NCI-H2029 (cell line): ENCODE measurements around the gene SLC6A17.

Experiments used
- DNase-seq: peaks from one replicate; lab custom pipeline; 2025; lab: John Stamatoyannopoulos, UW

The SLC6A17 gene

DNA sequence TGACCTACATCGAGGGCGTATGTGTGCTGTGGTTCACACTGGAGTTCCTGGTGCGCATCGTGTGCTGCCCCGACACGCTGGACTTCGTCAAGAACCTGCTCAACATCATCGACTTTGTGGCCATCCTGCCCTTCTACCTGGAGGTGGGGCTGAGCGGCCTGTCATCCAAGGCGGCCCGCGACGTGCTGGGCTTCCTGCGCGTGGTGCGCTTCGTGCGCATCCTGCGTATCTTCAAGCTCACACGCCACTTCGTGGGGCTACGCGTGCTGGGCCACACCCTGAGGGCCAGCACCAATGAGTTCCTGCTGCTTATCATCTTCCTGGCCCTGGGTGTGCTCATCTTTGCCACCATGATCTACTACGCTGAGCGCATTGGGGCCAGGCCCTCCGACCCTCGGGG, 72.8 kb downstream of the SLC6A17 start:
- DNase-seq, result no peak

DNA sequence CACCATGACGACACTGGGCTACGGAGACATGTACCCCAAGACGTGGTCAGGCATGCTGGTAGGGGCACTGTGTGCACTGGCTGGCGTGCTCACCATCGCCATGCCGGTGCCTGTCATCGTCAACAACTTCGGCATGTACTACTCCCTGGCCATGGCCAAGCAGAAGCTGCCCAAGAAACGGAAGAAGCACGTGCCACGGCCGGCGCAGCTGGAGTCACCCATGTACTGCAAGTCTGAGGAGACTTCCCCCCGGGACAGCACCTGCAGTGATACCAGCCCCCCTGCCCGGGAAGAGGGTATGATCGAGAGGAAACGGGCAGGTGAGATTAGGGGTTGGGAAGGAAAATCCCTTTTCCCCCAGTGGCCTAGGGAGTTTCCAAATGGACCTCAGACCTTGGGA, 73.3 kb downstream of the SLC6A17 start:
- no peak for DNase-seq

DNA sequence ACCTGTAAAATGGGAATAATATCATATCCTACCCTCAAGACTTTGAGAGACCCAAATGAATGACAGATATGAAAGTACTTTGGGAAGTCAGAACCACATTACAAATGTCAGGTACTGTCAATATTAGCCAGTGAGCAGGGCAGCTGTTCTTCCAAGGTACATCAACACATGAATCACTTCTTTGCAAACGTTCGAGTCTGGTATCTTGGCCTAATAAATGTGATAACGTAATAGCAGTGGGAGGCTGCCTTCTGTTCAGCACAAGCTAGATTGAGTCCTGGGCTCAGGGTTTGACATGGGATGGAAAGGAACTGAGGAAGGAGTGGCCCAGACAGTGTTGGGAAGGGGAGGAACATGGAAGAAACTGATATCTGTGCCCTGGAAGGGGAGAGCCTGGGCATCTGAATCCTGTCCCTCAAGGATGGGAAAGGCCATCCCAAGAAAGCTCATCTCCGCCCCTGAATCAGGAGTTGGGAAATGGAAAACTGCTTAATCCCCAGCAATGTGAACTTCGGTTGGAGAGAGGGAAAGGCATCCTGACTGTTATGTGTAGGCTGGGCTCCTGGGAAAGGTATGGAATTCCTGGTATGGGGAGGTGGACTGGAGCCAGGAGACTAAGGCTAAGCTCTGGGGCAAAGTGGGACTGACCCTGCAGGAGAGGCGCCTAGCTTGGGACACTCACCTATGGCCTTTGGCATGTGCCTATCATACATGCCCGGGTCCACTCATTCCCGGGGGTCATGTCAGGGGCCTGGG, 74.1 kb downstream of the SLC6A17 start:
- no peak for DNase-seq

DNA sequence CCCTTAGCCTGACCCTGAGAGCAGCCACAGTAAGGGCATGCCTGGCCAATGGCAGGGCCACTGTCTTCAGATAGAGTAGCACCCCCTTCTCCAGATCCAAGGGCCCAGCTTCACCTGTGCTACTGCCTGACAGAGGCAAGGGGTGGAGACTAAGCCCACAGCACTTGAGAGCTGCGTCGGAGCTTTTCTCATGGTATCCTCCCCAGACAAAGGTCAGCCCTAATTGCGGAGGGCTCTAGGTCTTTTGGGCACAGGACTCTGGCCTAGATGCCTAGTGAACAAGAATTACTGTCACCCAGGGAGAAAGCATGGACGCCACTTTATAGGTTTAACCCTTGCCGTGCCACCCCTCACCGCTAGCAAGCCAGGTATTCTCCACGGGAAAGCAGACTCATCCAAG, 74.9 kb downstream of the SLC6A17 start:
- no peak for DNase-seq

DNA sequence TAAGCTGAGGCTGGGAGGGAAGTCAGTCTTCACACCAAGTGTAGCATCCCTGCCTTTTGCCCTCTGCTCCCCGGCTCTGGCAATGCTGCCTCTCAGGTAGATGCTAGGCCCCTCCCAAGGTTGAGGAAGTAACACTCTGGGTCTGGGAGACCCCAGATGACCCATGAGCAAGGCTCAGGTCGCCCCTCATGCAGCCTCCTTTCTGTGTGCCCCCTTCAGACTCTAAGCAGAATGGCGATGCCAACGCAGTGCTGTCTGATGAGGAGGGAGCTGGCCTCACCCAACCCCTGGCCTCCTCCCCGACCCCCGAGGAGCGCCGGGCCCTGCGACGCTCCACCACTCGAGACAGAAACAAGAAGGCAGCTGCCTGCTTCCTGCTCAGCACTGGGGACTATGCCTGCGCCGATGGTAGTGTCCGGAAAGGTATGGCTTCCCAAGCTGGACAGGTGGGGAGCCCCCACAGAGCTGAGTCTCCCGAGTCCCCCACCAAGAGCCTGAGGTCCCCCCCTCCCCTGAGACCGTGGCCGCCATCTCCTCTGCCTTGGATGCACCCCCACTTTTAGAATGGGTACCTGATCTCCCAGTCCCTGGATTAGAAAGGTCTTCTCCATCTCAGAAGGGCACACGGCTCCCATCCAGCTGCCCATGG, 75.6 kb downstream of the SLC6A17 start:
- no peak for DNase-seq

DNA sequence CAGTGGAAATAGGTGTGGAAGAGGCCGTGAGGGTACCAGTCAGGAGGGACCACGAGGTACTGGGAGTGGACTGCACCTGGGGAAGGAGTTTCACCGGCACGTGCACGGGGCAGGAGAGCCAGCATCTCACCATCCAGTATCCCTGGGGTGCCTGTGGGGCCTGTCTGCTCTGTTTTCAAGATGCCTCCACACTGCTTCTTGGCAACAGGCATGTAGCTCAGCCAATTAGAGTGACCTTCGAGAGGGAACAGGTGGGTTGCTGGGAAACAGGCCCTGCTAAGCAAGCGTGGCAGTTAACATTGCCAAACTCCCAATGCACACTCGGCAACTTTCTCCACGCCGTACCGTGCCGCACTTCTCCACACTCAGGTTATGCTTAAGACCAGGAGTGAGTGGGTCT, 77.5 kb downstream of the SLC6A17 start:
- DNase-seq, result no peak

DNA sequence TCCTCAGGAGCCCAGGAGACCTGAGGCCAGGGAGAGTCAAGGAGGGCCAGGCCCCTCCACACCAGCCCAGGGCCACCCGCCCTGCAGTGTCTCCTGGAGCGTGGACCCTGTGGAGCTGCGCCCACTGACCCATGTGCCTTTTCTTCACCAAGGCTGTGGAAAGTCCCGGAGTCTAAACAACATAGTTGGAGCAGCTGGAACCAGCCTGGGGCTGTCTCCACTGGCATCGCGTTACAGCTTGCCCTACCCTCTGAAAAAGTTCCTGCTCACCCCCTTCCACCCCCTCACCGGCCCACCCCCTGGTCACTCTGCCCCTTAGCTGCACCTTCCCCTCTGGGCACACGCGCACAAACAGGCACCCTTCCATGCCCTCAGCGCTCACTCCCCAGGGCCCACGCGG, 78.1 kb downstream of the SLC6A17 start:
- DNase-seq, result no peak

DNA sequence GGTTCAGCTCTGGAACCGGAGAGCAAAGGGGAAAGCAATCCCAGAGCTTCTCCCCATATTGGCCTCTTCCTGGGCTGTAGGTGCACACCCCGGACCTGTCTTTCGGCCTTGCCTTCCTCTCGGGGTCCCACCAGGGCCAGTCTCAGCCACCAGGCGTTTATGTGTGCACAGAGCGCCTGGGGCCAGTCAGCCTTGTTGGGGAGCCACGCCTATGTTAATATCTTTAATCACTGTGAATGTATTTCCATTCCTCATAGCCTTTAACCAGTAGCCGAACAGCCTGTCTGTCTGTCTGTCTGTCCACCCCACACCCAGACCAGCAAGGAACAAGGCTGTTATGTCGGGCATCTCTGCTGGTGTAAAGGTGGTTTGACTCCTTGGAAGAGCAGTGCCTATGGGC, 78.6 kb downstream of the SLC6A17 start:
- no peak for DNase-seq

DNA sequence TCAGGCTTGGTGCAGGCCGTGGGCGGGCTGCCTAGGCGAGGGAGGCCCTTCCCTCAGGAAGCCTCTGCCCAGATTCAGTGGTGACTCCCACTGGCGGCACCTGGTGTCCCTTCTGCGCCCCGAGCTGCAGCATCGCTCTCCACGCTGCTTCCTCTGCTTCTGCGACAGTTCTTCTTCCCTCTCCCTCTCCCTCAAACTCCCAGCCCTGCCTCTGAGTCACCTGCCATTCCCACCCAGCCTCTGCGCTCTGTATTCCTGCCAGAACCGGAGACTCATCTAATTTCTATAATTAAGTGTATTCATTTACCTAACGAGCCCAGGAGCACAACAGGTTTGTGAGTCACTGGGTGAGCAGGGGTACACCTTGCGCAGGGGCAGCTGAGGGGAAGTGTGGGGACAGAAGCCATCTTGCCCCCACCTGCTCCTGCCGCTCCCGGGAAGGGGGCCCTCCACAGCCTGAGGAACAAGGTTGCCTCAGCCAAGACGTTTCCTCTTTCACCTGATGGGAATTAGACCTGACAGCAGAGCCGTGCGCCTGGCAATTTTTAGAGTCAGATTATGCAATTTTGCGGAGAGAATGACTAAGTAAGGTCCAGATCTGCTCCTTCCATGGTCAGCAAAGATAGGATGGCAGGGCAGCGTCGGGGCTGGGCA, 79.2 kb downstream of the SLC6A17 start:
- no peak for DNase-seq

DNA sequence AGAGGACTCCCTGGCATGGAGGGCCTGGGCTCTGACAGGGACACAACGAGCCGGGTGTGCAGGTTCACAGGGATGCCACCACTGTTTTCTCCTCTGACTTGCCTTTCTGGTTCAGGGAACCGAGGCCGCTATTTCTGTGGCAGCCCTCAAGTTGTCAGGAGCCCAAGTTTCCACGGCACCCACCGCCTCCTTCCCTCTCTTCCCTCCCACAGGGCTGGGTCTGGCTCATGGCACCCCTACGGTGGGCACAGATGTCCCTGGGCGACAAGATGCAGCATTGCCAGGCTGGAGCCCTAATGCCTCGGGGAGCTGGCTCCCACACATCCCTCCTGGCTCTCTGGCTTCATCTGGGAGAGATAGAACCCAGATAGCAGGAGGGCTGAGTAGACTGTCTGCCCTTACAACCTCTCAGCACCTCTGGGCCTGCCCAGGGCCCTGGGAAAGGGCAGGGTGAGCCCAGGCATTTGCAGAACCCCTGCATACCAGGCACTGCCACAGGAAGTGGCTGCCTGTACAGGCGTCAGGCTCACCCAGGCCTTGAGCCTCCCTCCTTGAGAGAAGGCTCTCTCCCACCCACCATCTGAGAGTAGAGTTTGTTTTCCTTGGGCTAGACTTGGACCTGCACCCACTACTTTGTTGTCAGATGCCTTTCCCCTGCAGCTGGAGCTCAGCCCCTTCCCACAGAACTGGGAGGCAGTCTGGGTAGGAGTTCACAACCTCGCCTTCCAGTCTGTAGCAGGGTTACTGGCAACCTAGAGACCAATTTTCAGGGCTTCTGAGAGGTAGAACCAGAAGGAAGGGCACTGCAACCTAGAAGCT, 80.3 kb downstream of the SLC6A17 start:
- no peak for DNase-seq

DNA sequence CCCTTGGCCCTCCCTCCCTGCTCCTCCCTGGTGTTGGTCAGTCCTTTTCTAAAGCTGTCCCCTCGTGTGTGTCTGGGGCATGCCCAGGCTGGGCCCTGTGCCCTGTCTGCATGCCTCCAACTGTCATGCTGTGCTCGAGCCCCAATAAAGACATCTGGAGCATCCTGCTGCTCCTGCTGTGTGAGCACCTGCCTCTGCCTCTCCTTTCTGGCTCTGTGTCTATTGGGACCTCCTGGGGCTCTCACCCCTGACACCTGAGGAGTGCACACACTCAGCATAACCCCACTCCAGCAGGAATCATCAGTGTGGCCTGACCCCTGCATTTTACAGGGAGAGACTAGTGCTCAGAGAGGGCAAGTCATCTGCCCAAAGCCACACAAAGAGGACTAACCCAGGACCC, 83.6 kb downstream of the SLC6A17 start:
- DNase-seq, result no peak

DNA sequence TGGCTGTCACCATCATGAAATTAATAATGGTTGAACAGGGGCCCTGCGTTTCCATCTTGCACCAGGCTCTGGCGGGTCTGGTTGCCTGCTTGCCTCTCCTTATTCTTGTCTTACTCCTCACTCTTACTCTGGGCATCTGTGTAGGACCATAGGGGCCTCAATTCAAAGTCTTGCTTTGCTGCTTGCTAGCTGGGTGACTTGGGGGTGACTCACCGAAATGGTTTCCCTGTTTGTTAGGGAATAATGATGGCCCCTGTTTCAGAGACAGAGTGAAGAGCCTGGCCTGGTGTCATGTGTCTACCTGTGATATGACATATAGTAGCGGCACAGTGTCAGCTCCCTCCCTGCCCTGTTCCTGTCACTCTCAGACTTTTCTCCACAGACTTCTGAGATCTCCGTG, 84.4 kb downstream of the SLC6A17 start:
- DNase-seq, result no peak

DNA sequence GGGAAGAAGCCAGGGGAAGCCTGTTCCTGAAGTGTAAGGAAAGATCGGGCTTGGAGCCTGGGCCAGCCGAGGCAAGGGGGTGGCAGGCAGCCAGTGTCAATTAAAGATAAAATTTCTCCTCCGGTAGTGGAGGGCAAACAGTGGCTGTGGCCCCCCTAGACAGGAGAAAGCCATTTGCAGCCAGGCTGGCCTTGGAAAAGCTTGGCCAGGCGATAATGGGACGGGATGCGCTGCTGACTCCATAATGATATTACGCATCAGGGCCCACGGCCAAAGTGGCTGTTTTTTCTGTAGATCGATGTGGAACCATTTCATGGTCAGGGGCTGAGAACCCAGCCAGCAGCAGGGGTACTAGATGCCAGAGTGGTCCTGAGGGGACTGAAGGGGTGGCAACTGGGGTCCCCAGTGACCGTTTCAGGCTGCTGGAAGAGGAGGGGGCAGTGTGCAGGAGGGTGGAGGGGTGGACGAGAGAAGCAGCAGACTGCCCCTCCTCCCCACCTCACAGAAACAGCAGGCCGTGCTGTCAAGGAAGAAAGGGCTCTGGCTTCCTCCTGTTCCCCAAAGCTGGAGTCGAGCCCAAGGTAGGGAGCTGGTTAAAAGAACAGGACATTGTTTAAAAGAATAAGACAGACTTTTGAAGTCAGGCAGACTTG, 85.0 kb downstream of the SLC6A17 start:
- DNase-seq, result peak; percentile 54

DNA sequence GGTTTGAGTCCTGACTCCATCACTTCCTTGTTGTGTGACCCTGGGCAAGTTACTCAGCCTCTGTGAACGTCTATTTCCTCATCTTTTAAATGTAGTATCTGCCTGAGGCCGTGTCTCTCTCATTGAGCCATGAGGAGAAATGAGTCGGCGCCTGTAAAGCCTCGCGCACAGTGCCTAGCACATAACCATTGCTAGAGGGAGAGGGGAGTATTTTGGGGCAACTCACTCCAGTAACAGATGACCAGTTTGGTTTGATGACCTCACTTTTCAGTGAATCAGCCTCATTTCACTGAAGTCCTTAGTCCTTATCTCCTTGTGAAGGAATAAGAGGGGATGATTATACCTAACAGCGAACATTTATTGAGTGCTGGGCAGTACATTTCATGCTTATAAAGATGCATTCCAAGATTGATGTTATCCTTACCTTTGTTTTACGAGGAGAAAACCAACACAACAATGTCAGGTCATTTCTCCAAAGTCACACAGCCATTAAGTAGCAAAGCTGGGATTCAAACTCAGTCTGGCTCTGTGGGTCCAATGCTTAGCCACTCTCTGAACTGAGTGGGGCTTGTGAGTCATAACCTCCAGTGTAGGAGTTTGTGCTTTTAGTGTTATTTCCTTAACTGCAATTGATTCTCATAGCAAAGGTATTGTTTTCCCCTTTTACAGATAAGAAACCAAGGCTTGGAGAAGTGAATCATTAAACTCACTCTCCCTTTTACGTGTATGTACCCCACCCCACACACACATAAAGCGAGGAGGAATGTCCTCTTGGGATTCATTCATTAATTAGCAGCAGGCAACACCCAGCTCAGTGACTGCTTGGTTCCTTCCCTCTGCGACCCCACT, 85.8 kb downstream of the SLC6A17 start:
- DNase-seq, result peak; percentile 54

DNA sequence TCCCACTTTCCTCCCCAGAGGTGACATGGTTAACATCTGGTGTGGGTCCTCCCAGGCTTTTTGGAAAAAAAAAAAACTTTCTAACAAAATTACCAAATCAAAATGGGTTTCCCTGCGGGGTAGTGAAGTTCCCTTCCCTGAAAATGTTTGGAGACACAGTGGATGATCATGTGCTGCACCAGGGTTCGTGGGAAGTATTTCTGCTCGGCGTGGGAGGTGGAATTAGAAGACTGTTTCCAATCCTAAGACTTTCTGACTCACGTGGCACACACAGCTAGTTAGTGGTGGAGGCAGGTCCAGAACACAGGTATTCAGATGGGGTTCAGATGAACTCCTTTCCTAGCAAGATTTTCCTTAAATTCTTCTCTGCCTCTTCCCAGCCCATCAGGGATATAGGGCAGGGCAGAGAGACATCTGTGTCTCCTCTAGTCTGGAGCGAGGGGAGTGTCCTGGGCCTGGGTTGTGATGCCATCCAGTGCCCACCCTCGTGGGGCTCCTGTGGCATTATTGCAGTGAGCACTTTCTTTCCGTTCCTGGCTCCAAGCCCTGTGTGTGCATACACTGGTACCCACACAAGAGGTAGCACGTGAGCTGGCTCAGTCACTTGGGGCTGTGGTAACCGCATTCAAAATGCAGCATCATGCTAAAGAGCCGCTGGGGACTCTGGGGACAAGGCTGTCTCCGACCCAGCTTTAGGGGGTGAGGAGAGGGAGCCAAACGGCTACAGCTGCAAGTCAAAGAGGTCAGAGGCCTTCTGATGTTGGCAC, 87.3 kb downstream of the SLC6A17 start:
- peak; percentile 43 for DNase-seq

DNA sequence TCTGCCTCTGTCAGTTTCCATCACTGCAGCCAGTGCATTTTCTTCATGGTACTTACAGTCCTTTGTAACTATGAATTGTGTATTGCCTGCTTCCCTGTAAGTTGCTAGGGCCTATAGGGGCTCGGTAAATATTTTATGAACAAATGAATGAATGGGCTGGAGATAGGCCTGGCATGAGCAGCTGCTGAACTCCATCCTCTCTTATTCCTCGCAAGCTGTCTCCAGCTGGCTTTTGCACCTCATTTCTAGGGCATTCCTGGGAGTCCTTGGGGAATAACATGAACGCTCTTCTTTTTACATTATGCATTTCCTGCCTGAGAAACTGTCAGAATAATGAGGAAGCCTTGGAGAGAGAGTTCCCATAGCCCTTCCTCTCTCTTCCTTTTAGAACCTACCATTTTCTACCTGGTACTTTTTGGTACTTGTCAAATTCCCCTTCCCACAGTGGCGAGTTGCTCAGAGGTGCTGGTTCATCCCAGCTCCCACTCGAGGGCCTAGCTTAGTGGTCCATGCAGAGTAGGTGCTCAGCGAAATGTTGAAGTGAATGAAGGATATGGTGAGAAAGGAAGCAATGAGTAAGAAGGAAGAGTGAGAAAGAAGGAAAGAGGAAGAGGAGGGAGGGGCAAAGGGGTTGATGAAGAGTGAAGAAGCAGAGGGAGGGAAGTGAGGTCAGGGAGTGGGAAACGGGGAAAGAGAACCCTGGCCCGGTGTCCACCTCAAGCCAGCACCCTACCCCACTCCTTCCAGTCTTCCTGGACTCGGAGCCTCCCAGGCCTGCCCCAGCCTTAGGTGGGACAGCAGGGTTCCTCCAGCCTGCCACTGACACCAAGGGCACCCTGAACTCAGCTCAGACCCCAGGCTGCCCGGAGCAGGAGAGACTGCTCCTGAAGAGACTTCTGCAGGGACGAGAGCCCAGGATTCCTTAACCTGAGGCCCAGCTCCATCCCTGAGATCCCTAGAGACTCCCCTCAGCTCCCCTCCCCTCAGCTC, 89.4 kb downstream of the SLC6A17 start:
- no peak for DNase-seq

DNA sequence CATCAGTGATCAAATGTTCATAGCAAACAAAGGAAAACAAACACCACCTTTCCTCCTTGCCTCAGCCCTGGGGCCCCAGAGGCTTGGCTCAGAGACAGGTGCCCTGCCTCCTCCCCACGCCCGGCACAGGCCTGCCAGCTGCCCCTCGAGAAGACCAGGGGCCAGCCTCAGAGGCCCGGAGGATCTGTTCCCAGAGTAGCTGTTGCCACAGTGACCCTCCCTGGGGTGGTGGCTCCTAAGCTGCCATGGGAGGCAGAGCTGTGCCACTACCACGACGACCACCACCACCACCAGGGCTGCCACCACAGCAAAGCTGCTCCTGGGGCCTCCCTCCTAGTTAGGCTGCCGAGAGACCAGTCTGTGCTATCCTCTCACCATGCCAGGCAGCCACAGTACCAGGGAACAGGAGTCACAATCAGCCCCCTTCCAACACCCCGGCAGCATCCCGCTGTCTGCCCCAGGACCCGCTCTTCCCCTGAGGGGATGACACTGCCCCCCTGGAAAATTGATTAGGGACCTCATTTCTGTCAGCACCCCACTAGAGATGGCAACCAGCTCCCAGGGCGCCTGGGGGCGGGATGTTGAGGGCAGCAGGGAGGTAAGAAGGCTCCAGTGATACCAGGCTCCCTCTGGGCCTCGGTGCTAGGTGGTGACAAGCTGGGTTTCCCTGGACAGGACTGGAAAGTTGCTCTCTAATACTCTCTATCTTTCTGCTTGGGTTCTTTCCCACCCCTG, 90.3 kb downstream of the SLC6A17 start:
- peak; percentile 43 for DNase-seq

DNA sequence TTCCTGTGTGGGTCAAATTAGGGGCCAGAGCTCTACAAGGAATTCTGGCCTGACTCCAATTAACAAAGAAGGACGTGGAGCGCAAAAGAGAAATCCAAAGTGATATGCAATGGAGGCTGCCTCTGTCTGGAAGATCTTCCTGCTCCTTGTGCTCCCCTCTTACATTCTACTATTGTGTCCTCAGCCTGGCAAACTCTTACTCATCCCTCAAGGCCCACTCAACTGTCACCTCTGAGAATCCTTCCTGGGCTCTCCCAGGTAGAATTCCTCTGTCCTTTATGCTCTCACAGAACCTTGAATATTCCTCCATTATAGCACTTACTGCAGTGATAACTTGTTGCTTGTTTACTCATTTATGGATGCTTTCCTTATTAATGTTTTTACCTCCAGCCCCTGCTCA, 91.2 kb downstream of the SLC6A17 start:
- DNase-seq, result no peak
